ENCODE results near the gene SETD2. TPM values are rescaled to one million over a fixed set of nuclear protein-coding genes. Genes with fewer than 3 reads are reported as not detected.

Gene SETD2
- total RNA-seq, 6 experiments from 2014 or later = 20.3 to 27.0 (median 21.9) TPM

DNA sequence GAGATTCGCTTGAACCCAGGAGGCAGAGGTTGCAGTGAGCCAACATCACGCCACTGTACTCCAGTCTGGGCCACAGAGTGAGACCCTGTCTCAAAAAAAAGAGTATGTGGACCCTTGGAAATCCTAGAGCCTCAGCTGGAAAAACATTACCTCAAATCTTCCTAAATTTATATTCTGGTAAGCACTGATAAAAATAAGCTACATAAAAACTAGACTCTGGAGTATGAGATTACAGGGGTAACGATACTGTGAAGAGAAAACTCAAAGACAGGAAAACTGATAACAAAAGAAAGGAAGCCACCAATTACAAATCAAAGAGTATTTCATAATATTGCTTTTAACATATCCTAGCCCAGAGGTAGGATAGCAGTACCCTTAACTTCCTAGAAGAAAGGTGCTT, 30.3 kb downstream of the SETD2 start:
- intact Hi-C loops (cut with DNase I) = no loop called here
- Histone ChIP-seq H3K4me1 (peaks cover 0 to 20% (median 7%) of the 10 kb centered on the region in 4 donors), H3K36me3 (no peaks in the 10 kb centered on the region), H3K9me3 (no peaks in the 10 kb centered on the region), H3K4me3 (no peak overlapping the region), H3K27me3 (no peaks in the 10 kb centered on the region), H3K27ac (no peak overlapping the region)
- TF ChIP-seq POLR2A (IDR thresholded peaks at IDR 0.05) = no peak
- TF ChIP-seq, protein P1, sequence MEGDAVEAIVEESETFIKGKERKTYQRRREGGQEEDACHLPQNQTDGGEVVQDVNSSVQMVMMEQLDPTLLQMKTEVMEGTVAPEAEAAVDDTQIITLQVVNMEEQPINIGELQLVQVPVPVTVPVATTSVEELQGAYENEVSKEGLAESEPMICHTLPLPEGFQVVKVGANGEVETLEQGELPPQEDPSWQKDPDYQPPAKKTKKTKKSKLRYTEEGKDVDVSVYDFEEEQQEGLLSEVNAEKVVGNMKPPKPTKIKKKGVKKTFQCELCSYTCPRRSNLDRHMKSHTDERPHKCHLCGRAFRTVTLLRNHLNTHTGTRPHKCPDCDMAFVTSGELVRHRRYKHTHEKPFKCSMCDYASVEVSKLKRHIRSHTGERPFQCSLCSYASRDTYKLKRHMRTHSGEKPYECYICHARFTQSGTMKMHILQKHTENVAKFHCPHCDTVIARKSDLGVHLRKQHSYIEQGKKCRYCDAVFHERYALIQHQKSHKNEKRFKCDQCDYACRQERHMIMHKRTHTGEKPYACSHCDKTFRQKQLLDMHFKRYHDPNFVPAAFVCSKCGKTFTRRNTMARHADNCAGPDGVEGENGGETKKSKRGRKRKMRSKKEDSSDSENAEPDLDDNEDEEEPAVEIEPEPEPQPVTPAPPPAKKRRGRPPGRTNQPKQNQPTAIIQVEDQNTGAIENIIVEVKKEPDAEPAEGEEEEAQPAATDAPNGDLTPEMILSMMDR (IDR thresholded peaks at IDR 0.05) = no peak
- DNase-seq (no peak), ATAC-seq (no peak)
- 47% methylated on average over 2 of the region's 3 CpGs for WGBS (ENCODE audit: insufficient coverage, low coverage, low lambda C conversion rate, missing lambda C conversion rate)

DNA sequence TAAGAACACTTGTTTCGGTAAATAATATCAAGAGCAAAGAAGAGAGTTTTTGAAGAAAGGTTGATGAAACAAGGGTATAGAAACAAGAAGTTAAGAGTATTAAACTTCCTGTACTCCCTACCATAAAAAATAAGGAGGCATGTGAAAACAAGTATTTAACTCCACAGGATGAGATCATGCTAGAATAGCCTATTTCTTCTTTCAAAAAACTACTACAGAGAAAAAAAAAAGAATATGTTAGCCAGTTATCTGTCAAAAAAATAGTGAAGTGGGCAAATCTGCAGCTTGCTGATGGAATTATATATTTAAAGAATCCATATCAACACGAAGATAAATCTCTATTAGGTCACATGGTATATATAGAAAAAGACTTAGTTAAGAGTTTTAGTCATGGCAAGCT, 33.4 kb downstream of the SETD2 start:
- intact Hi-C loops (cut with DNase I) = no loop called here
- Histone ChIP-seq H3K9me3 (no peaks in the 10 kb centered on the region), H3K4me3 (no peak overlapping the region), H3K36me3 (no peaks in the 10 kb centered on the region), H3K27ac (no peak overlapping the region), H3K27me3 (no peaks in the 10 kb centered on the region), H3K4me1 (peaks cover 0 to 22% (median 8%) of the 10 kb centered on the region in 4 donors)
- 88% methylated on average over 2 of the region's 2 CpGs for WGBS (ENCODE audit: insufficient coverage, low coverage, low lambda C conversion rate, missing lambda C conversion rate)
- TF ChIP-seq, protein P1 (IDR thresholded peaks at IDR 0.05) = no peak
- no peak for TF ChIP-seq POLR2A (IDR thresholded peaks at IDR 0.05)
- ATAC-seq (no peak), DNase-seq (no peak)

DNA sequence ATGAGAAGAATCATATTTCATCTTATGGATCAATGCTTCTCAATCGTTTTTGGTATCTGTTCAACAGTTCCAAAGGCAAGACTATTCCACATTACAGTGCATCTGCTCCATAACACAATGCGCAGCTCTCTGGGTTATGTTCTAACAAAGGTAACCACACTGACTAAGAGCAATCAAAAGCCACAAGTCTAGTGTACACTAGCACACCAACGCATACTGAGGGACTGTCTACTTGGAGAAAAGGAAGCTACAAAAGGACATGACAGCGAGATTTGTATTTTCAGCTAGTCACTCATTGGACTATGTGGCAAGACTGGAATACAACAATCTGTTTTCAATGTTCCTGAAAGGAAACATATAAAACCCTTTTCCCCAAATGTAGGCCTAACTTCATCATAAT, 35.8 kb downstream of the SETD2 start:
- Histone ChIP-seq H3K27ac (no peak overlapping the region), H3K4me3 (no peak overlapping the region), H3K27me3 (no peaks in the 10 kb centered on the region), H3K36me3 (peaks cover 0 to 15% (median 8%) of the 10 kb centered on the region in 4 donors), H3K4me1 (peaks cover 0 to 22% (median 5%) of the 10 kb centered on the region in 4 donors), H3K9me3 (no peaks in the 10 kb centered on the region)
- intact Hi-C loops (cut with DNase I) = no loop called here
- TF ChIP-seq, protein P1 (IDR thresholded peaks at IDR 0.05) = no peak
- no peak for TF ChIP-seq POLR2A (IDR thresholded peaks at IDR 0.05)
- ATAC-seq (no peak), DNase-seq (no peak)
- 70% methylated on average over 4 of the region's 4 CpGs for WGBS (ENCODE audit: insufficient coverage, low coverage, low lambda C conversion rate, missing lambda C conversion rate)

DNA sequence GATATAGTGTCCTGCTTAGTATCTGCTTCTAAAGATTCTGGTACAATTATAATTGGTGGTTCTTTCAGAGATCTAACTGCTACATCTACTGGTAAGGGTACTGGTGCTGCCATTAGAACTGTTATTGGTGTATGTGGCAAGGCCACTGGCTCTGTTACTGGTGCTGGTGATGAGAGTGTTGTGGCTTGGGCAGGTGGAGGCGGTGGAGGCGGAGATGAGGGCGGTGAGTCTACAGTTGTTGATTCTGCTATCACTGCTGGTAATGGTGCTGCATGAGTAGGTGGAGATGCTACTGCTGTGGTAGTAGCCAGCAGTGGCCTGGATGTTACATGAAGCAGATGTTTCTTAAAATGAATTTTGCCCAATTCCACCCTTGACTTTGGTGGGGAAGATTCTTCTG, 40.1 kb downstream of the SETD2 start:
- 100% methylated on average over 3 of the region's 3 CpGs for WGBS (ENCODE audit: insufficient coverage, low coverage, low lambda C conversion rate, missing lambda C conversion rate)
- Histone ChIP-seq H3K4me1 (peaks cover 0 to 5% (median 2%) of the 10 kb centered on the region in 4 donors), H3K9me3 (no peaks in the 10 kb centered on the region), H3K4me3 (no peak overlapping the region), H3K27ac (no peak overlapping the region), H3K27me3 (no peaks in the 10 kb centered on the region), H3K36me3 (peaks cover 0 to 20% (median 12%) of the 10 kb centered on the region in 4 donors)
- no peak for ATAC-seq
- DNase-seq = no peak
- TF ChIP-seq POLR2A (IDR thresholded peaks at IDR 0.05) = no peak
- TF ChIP-seq, protein P1 (IDR thresholded peaks at IDR 0.05) = no peak
- intact Hi-C loops (cut with DNase I) = no loop called here

DNA sequence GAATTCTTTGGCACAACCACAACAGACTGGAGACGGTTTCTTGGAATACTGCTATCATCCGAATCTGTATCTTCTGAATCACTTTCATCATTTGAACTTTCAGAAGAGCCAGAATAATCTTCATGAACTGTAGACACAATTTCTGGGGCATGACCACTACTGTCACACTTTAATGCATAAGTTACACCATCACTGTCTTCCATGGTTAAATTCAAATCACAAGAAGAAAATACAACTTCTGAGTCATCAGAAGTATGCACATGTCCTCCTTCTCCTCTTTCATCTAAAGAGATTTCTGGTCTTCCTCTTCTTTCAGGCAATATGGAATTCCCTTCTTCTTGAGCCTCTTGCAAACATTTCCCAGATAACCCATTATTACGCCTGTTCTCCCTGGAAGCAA, 42.5 kb downstream of the SETD2 start:
- DNase-seq = no peak
- no peak for ATAC-seq
- no peak for TF ChIP-seq POLR2A (IDR thresholded peaks at IDR 0.05)
- TF ChIP-seq, protein P1 (IDR thresholded peaks at IDR 0.05) = no peak
- no peaks in the 10 kb centered on the region for H3K4me1 ChIP-seq
- no peaks in the 10 kb centered on the region for H3K9me3 ChIP-seq
- H3K36me3 ChIP-seq = peaks cover 0 to 25% (median 15%) of the 10 kb centered on the region in 4 donors
- no peak overlapping the region for H3K27ac ChIP-seq
- intact Hi-C loops (cut with DNase I) = no loop called here
- H3K4me3 ChIP-seq = no peak overlapping the region
- H3K27me3 ChIP-seq = no peaks in the 10 kb centered on the region
- 83% methylated on average over 3 of the region's 3 CpGs for WGBS (ENCODE audit: insufficient coverage, low coverage, low lambda C conversion rate, missing lambda C conversion rate)

All from right lobe of liver (tissue), 6 donors.